MM.1S (cell line): ENCODE results near the gene LORICRIN.

ENCODE experiments used
- DNase-seq: peaks from one replicate; pipeline ENCODE4 v3.0.0-alpha.2; 2015
- H2AFZ ChIP-seq: fragments of 300-600 bp; sonication (generic); 2 replicates; pipeline ENCODE4 v1.6.0; 2016; ENCODE audit warnings: antibody characterized with exemption, low read length
- H3F3A ChIP-seq: fragments of 300-600 bp; sonication (generic); 2 replicates; pipeline ENCODE4 v1.6.1; 2016; ENCODE audit warnings: mild to moderate bottlenecking, antibody characterized with exemption, low read length, moderate library complexity, mixed read lengths; ENCODE audit not compliant: insufficient read depth
- H3K27ac ChIP-seq: fragments of 300-600 bp; sonication (generic); 2 replicates; pipeline ENCODE4 v1.5.1; 2016; ENCODE audit warnings: mild to moderate bottlenecking, low read length
- H3K27me3 ChIP-seq: fragments of 300-600 bp; sonication (generic); replicated peaks from 2 replicates; pipeline ENCODE4 v1.6.0; 2016; ENCODE audit warnings: low read length; ENCODE audit not compliant: insufficient read depth
- H3K36me3 ChIP-seq: fragments of 300-600 bp; sonication (generic); replicated peaks from 2 replicates; pipeline ENCODE4 v1.6.1; 2016; ENCODE audit warnings: mild to moderate bottlenecking, low read length, mixed read lengths; ENCODE audit not compliant: insufficient read depth
- H3K4me1 ChIP-seq: fragments of 300-600 bp; sonication (generic); 2 replicates; pipeline ENCODE4 v1.6.1; 2016; ENCODE audit warnings: low read length, mixed read lengths
- H3K4me2 ChIP-seq: fragments of 300-600 bp; sonication (generic); 2 replicates; pipeline ENCODE4 v1.6.0; 2016; ENCODE audit warnings: low read depth, low read length
- H3K4me3 ChIP-seq: fragments of 300-600 bp; sonication (generic); 2 replicates; pipeline ENCODE4 v1.5.1; 2016; ENCODE audit warnings: low read length, mixed read lengths
- H3K79me2 ChIP-seq: fragments of 300-600 bp; sonication (generic); 2 replicates; pipeline ENCODE4 v1.6.1; 2016; ENCODE audit warnings: mixed run types, low read length, mixed read lengths
- H3K9ac ChIP-seq: fragments of 300-600 bp; sonication (generic); 2 replicates; pipeline ENCODE4 v1.6.1; 2016; ENCODE audit warnings: low read length, mixed read lengths
- H3K9me2 ChIP-seq: fragments of 300-600 bp; sonication (generic); replicated peaks from 2 replicates; pipeline ENCODE4 v1.6.1; 2016; ENCODE audit warnings: mild to moderate bottlenecking, low read length, mixed read lengths; ENCODE audit not compliant: insufficient read depth
- H3K9me3 ChIP-seq: fragments of 300-600 bp; sonication (generic); replicated peaks from 2 replicates; pipeline ENCODE4 v1.6.1; 2016; ENCODE audit warnings: mild to moderate bottlenecking, low read length, mixed read lengths; ENCODE audit not compliant: insufficient read depth
- H4K20me1 ChIP-seq: fragments of 300-600 bp; sonication (generic); 2 replicates; pipeline ENCODE4 v1.6.1; 2016; ENCODE audit warnings: mild to moderate bottlenecking, low read length, moderate library complexity, mixed read lengths; ENCODE audit not compliant: insufficient read depth
- CTCF ChIP-seq: fragments of 300-600 bp; sonication (generic); IDR thresholded peaks from 2 replicates; pipeline ENCODE4 v1.5.1; 2016; ENCODE audit warnings: antibody characterized with exemption, low read length, mixed read lengths
- EZH2 ChIP-seq: fragments of 300-600 bp; sonication (generic); optimal IDR thresholded peaks from 2 replicates; pipeline ENCODE3; 2017; ENCODE audit warnings: low read depth, mild to moderate bottlenecking, antibody characterized with exemption, low read length, mixed read lengths
- EZH2phosphoT487 ChIP-seq: fragments of 300-600 bp; sonication (generic); IDR thresholded peaks from 2 replicates; pipeline ENCODE4 v1.6.1; 2018; ENCODE audit warnings: antibody characterized with exemption, low read length

LORICRIN gene

DNA sequence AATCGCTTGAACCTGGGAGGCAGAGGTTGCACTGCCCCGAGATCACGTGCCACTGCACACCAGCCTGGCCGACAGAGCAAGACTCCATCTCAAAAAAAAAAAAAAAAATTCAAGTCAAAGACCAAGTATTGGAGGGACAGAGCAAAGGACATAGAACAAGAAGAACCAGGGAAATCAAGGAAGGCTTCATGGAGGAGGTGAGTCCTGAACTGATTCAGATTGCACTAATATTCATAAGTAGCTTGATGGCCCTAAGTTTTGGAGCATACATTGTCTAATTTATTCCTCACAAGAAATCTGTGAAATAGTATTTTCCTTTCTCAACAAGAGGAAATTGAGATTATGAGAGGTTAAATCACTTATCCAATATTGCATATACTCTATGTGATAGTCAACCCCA, 46.0 kb upstream of the LORICRIN start:
- H4K20me1 ChIP-seq, result no peaks in the 10 kb centered on the region
- H2AFZ ChIP-seq, result no peak overlapping the region
- no peak overlapping the region for H3K4me2 ChIP-seq
- H3K9ac ChIP-seq, result no peak overlapping the region
- H3K4me1 ChIP-seq, result no peaks in the 10 kb centered on the region
- no peak overlapping the region for H3K27ac ChIP-seq
- H3F3A ChIP-seq, result no peaks in the 10 kb centered on the region
- TF ChIP-seq EZH2, result no peak
- TF ChIP-seq EZH2phosphoT487, result no peak
- no peak for TF ChIP-seq CTCF
- no peaks in the 10 kb centered on the region for H3K79me2 ChIP-seq
- no peaks in the 10 kb centered on the region for H3K36me3 ChIP-seq
- no peaks in the 10 kb centered on the region for H3K9me3 ChIP-seq
- H3K27me3 ChIP-seq, result no peaks in the 10 kb centered on the region
- DNase-seq, result no peak
- no peaks in the 10 kb centered on the region for H3K9me2 ChIP-seq
- H3K4me3 ChIP-seq, result no peak overlapping the region

DNA sequence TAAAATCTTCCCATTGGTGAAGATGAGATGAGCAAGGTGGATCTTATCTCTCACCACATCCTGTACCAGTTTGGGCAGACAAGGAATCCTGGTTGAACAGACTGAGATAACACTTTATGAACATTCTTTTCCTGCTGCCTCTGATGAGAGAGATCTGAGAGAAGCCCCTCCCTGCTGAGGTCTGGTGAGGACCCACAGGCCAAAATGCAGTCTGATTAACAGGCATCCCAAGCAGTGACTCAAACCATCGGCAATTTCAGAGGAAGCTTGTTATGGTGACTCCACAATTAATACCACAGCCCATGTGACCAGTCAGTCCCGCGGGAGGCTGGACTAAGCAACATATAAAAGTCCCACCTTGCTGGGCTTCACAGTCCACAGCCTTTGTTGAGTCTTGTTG, 42.3 kb upstream of the LORICRIN start, which contains the start of gene PRR9:
Gene PRR9, plus strand, starts transcription at position 373 of the 400 bp plus-strand sequence. CDS start 561 bp downstream, outside the sequence.
- no peaks in the 10 kb centered on the region for H3K27me3 ChIP-seq
- no peak within 1 kb of the TSS for H3K9ac ChIP-seq
- H3K27ac ChIP-seq, result no peak within 1 kb of the TSS
- H2AFZ ChIP-seq, result no peak within 1 kb of the TSS
- no peak for DNase-seq
- H3K9me2 ChIP-seq, result no peaks in the 10 kb centered on the region
- TF ChIP-seq CTCF (no peak), EZH2 (no peak), EZH2phosphoT487 (no peak)
- H3K4me1 ChIP-seq, result no peaks in the 10 kb centered on the region
- H3F3A ChIP-seq, result no peaks in the 10 kb centered on the region
- H3K36me3 ChIP-seq, result no peaks in the 10 kb centered on the region
- no peaks in the 10 kb centered on the region for H3K9me3 ChIP-seq
- no peaks in the 10 kb centered on the region for H3K79me2 ChIP-seq
- no peak within 1 kb of the TSS for H3K4me3 ChIP-seq
- H3K4me2 ChIP-seq, result no peak within 1 kb of the TSS
- H4K20me1 ChIP-seq, result no peaks in the 10 kb centered on the region

DNA sequence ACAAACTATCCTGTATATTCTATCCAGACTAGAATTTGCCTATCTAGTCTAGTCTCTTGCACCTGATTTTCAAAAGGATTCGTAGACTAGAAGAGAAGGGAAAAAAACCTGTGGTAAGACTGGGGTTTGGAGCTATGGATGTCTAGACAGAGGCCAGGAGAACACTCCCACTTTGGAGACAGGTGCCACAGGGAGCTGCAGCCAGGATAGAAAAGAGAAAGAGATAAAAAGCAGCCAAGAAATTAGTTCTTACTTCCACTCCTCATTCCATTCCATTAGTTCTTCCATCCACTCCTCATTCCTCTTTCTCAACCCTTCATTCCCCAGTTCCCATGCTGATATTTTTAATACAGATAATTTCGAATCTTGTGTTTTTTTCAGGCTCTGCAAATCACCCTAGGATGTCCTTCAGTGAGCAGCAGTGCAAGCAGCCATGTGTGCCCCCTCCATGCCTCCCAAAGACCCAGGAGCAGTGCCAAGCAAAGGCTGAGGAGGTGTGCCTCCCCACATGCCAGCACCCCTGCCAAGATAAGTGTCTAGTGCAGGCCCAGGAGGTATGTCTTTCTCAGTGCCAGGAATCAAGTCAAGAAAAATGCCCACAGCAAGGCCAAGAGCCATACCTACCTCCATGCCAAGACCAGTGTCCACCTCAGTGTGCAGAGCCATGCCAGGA, 41.6 kb upstream of the LORICRIN start:
- H4K20me1 ChIP-seq, result no peaks in the 10 kb centered on the region
- H3K27ac ChIP-seq, result no peak overlapping the region
- no peak for DNase-seq
- H3K4me2 ChIP-seq, result no peak overlapping the region
- H3K9me3 ChIP-seq, result no peaks in the 10 kb centered on the region
- H3K4me3 ChIP-seq, result no peak overlapping the region
- H3F3A ChIP-seq, result no peaks in the 10 kb centered on the region
- TF ChIP-seq EZH2 (no peak), EZH2phosphoT487 (no peak), CTCF (no peak)
- H3K27me3 ChIP-seq, result no peaks in the 10 kb centered on the region
- no peak overlapping the region for H2AFZ ChIP-seq
- H3K36me3 ChIP-seq, result no peaks in the 10 kb centered on the region
- H3K79me2 ChIP-seq, result no peaks in the 10 kb centered on the region
- H3K9ac ChIP-seq, result no peak overlapping the region
- no peaks in the 10 kb centered on the region for H3K9me2 ChIP-seq
- H3K4me1 ChIP-seq, result no peaks in the 10 kb centered on the region
